Measurements from ENCODE around the gene PLEK.

DNA sequence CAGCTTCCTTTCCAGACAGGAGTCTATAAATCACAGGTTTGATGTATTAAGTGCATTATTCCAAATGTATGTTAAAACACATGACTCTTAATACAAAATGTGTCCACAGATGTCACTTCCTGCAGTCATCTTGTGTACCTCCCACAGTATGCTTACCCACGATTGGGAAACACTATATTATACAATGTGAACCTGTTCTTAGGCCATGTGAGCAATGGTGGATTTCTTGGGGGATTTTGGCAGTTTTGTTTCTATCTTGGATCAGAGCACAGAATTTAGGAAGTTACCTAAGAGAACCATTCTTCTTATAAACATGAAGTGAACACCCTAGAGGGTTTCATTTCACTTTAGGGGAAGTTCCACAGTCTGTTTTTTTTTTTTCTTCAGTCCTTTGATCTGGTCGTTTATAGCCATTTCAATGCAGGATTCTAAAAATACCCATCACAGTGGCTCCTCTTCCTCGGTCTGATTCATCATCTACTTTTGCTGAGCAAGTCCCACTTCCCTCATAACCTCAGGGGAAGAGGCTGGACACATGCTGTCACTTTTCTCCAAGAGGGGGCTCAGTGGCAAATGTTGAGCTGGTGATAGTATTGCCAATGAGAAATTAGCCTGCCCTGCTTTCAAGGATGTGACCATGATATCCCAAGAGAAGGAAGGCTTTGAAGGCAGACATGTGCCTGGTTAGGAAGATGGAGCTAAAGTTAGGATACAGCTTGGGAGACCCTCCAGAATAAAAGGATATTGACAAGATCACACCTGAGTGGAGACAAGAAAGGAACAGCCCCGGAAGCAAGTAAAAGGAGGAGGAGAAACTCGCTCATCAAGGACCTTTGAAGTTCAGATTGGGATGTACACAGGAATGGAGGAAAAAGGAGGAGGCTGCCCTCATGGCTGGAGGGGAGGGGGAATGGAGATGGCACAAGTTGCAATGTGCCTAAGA, 22.6 kb downstream of the PLEK start:
- TF ChIP-seq, protein P1, sequence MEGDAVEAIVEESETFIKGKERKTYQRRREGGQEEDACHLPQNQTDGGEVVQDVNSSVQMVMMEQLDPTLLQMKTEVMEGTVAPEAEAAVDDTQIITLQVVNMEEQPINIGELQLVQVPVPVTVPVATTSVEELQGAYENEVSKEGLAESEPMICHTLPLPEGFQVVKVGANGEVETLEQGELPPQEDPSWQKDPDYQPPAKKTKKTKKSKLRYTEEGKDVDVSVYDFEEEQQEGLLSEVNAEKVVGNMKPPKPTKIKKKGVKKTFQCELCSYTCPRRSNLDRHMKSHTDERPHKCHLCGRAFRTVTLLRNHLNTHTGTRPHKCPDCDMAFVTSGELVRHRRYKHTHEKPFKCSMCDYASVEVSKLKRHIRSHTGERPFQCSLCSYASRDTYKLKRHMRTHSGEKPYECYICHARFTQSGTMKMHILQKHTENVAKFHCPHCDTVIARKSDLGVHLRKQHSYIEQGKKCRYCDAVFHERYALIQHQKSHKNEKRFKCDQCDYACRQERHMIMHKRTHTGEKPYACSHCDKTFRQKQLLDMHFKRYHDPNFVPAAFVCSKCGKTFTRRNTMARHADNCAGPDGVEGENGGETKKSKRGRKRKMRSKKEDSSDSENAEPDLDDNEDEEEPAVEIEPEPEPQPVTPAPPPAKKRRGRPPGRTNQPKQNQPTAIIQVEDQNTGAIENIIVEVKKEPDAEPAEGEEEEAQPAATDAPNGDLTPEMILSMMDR (IDR thresholded peaks at IDR 0.05; ENCODE audit: insufficient read depth, low read depth, low read length): no peak
- no peak for TF ChIP-seq EZH2 (IDR thresholded peaks at IDR 0.05; ENCODE audit: insufficient read depth, low read length)
